Activated naive CD4-positive, alpha-beta T cell treated with anti-CD3 and anti-CD28 coated beads, Interleukin-2, amount 50 U/mL, for 24 hours (primary cell): ENCODE data around the gene OXTR.

Experiments used
- H3K27ac Mint-ChIP-seq: one replicate; pipeline ENCODE4 v1.8.0; 2021; ENCODE audit warnings: mild to moderate bottlenecking, mixed read lengths
- H3K27me3 Mint-ChIP-seq: one replicate; pipeline ENCODE4 v1.8.0; 2021; ENCODE audit warnings: mixed read lengths
- H3K36me3 Mint-ChIP-seq: one replicate; pipeline ENCODE4 v1.8.0; 2021; ENCODE audit warnings: mixed read lengths
- H3K4me1 Mint-ChIP-seq: one replicate; pipeline ENCODE4 v1.8.0; 2021; ENCODE audit warnings: mixed read lengths
- H3K4me3 Mint-ChIP-seq: one replicate; pipeline ENCODE4 v1.8.0; 2021; ENCODE audit warnings: mild to moderate bottlenecking, mixed read lengths
- H3K9me3 Mint-ChIP-seq: one replicate; pipeline ENCODE4 v1.8.0; 2021; ENCODE audit warnings: mixed read lengths

The OXTR gene

GRCh38 chr3:8769088-8769822, at the start of gene OXTR:
TSS of gene OXTR (minus strand) at chr3:8769613. CDS start at chr3:8768187, 1,426 bp downstream.
- no peak within 1 kb of the TSS for H3K27ac Mint-ChIP-seq
- peaks cover 25% of the 10 kb centered on the region for H3K27me3 Mint-ChIP-seq

GRCh38 chr3:8817486-8817885, 48.1 kb upstream of the OXTR start:
- Mint-ChIP-seq H3K4me1 (no peaks in the 10 kb centered on the region), H3K27me3 (no peaks in the 10 kb centered on the region), H3K4me3 (no peak overlapping the region), H3K27ac (no peak overlapping the region), H3K36me3 (peaks cover 5% of the 10 kb centered on the region), H3K9me3 (peaks cover 14% of the 10 kb centered on the region)

More at GRCh38 chr3:8769088-8769822, at the start of gene OXTR:
- Mint-ChIP-seq H3K36me3 (no peaks in the 10 kb centered on the region), H3K4me1 (peaks cover 13% of the 10 kb centered on the region), H3K9me3 (no peaks in the 10 kb centered on the region), H3K4me3 (peak within 1 kb of the TSS; percentile 27)

- H3K36me3 Mint-ChIP-seq: peaks cover 3% of the 10 kb centered on the region
- H3K4me3 Mint-ChIP-seq: no peak overlapping the region
- no peak overlapping the region for H3K27ac Mint-ChIP-seq
- peaks cover 8% of the 10 kb centered on the region for H3K9me3 Mint-ChIP-seq
- H3K4me1 Mint-ChIP-seq: no peaks in the 10 kb centered on the region
- no peaks in the 10 kb centered on the region for H3K27me3 Mint-ChIP-seq
Measured at GRCh38 chr3:8816106-8816505, 46.7 kb upstream of the OXTR start.

GRCh38 chr3:8813411-8813810, 44.0 kb upstream of the OXTR start:
- Mint-ChIP-seq H3K4me1 (no peaks in the 10 kb centered on the region), H3K9me3 (peaks cover 5% of the 10 kb centered on the region), H3K27me3 (no peaks in the 10 kb centered on the region), H3K27ac (no peak overlapping the region), H3K4me3 (no peak overlapping the region), H3K36me3 (peaks cover 2% of the 10 kb centered on the region)

GRCh38 chr3:8810561-8810960, 41.1 kb upstream of the OXTR start:
- no peak overlapping the region for H3K4me3 Mint-ChIP-seq
- no peaks in the 10 kb centered on the region for H3K27me3 Mint-ChIP-seq
- H3K36me3 Mint-ChIP-seq: no peaks in the 10 kb centered on the region
- H3K9me3 Mint-ChIP-seq: no peaks in the 10 kb centered on the region
- no peaks in the 10 kb centered on the region for H3K4me1 Mint-ChIP-seq
- no peak overlapping the region for H3K27ac Mint-ChIP-seq

GRCh38 chr3:8805774-8806173, 36.4 kb upstream of the OXTR start:
- H3K4me1 Mint-ChIP-seq: no peaks in the 10 kb centered on the region
- H3K9me3 Mint-ChIP-seq: peaks cover 10% of the 10 kb centered on the region
- H3K36me3 Mint-ChIP-seq: no peaks in the 10 kb centered on the region
- no peaks in the 10 kb centered on the region for H3K27me3 Mint-ChIP-seq
- H3K4me3 Mint-ChIP-seq: no peak overlapping the region
- no peak overlapping the region for H3K27ac Mint-ChIP-seq

GRCh38 chr3:8802256-8802655, 32.8 kb upstream of the OXTR start:
- no peak overlapping the region for H3K4me3 Mint-ChIP-seq
- H3K4me1 Mint-ChIP-seq: no peaks in the 10 kb centered on the region
- H3K9me3 Mint-ChIP-seq: peaks cover 14% of the 10 kb centered on the region
- no peaks in the 10 kb centered on the region for H3K36me3 Mint-ChIP-seq
- H3K27ac Mint-ChIP-seq: no peak overlapping the region
- H3K27me3 Mint-ChIP-seq: no peaks in the 10 kb centered on the region

- H3K9me3 Mint-ChIP-seq: peaks cover 14% of the 10 kb centered on the region
- no peak overlapping the region for H3K27ac Mint-ChIP-seq
- no peak overlapping the region for H3K4me3 Mint-ChIP-seq
Measured at GRCh38 chr3:8800016-8800415, 30.6 kb upstream of the OXTR start.

GRCh38 chr3:8794247-8794646, 24.8 kb upstream of the OXTR start:
- Mint-ChIP-seq H3K36me3 (peaks cover 3% of the 10 kb centered on the region), H3K9me3 (peaks cover 6% of the 10 kb centered on the region), H3K4me1 (no peaks in the 10 kb centered on the region), H3K27ac (no peak overlapping the region), H3K27me3 (peaks cover 2% of the 10 kb centered on the region), H3K4me3 (no peak overlapping the region)

More at GRCh38 chr3:8800016-8800415, 30.6 kb upstream of the OXTR start:
- no peaks in the 10 kb centered on the region for H3K4me1 Mint-ChIP-seq
- no peaks in the 10 kb centered on the region for H3K36me3 Mint-ChIP-seq
- H3K27me3 Mint-ChIP-seq: no peaks in the 10 kb centered on the region

GRCh38 chr3:8793242-8793641, 23.8 kb upstream of the OXTR start:
- peaks cover 6% of the 10 kb centered on the region for H3K9me3 Mint-ChIP-seq
- H3K27me3 Mint-ChIP-seq: peaks cover 2% of the 10 kb centered on the region
- no peak overlapping the region for H3K27ac Mint-ChIP-seq
- H3K4me1 Mint-ChIP-seq: no peaks in the 10 kb centered on the region
- H3K36me3 Mint-ChIP-seq: peaks cover 3% of the 10 kb centered on the region
- H3K4me3 Mint-ChIP-seq: no peak overlapping the region

GRCh38 chr3:8790529-8790928, 21.1 kb upstream of the OXTR start:
- Mint-ChIP-seq H3K4me1 (no peaks in the 10 kb centered on the region), H3K4me3 (no peak overlapping the region), H3K9me3 (peaks cover 6% of the 10 kb centered on the region), H3K27me3 (peaks cover 2% of the 10 kb centered on the region), H3K36me3 (peaks cover 3% of the 10 kb centered on the region), H3K27ac (no peak overlapping the region)

GRCh38 chr3:8784676-8785435, 15.4 kb upstream of the OXTR start:
- no peak overlapping the region for H3K27ac Mint-ChIP-seq
- H3K36me3 Mint-ChIP-seq: no peaks in the 10 kb centered on the region
- H3K9me3 Mint-ChIP-seq: peaks cover 6% of the 10 kb centered on the region
- H3K4me3 Mint-ChIP-seq: no peak overlapping the region
- H3K4me1 Mint-ChIP-seq: no peaks in the 10 kb centered on the region
- H3K27me3 Mint-ChIP-seq: peaks cover 2% of the 10 kb centered on the region

GRCh38 chr3:8780279-8780678, 10.9 kb upstream of the OXTR start:
- H3K27me3 Mint-ChIP-seq: peaks cover 8% of the 10 kb centered on the region
- H3K4me1 Mint-ChIP-seq: no peaks in the 10 kb centered on the region
- no peak overlapping the region for H3K27ac Mint-ChIP-seq
- no peaks in the 10 kb centered on the region for H3K9me3 Mint-ChIP-seq
- no peak overlapping the region for H3K4me3 Mint-ChIP-seq
- no peaks in the 10 kb centered on the region for H3K36me3 Mint-ChIP-seq

GRCh38 chr3:8778475-8778874, 9.1 kb upstream of the OXTR start:
- no peak overlapping the region for H3K4me3 Mint-ChIP-seq
- no peak overlapping the region for H3K27ac Mint-ChIP-seq
- H3K9me3 Mint-ChIP-seq: no peaks in the 10 kb centered on the region
- no peaks in the 10 kb centered on the region for H3K4me1 Mint-ChIP-seq
- H3K36me3 Mint-ChIP-seq: no peaks in the 10 kb centered on the region
- H3K27me3 Mint-ChIP-seq: peaks cover 8% of the 10 kb centered on the region

GRCh38 chr3:8777978-8778267, 8.5 kb upstream of the OXTR start:
- H3K9me3 Mint-ChIP-seq: no peaks in the 10 kb centered on the region

GRCh38 chr3:8777201-8777977, 8.0 kb upstream of the OXTR start:
- H3K4me3 Mint-ChIP-seq: no peak overlapping the region
- no peaks in the 10 kb centered on the region for H3K36me3 Mint-ChIP-seq
- no peaks in the 10 kb centered on the region for H3K4me1 Mint-ChIP-seq
- no peak overlapping the region for H3K27ac Mint-ChIP-seq
- H3K27me3 Mint-ChIP-seq: peaks cover 8% of the 10 kb centered on the region
- no peaks in the 10 kb centered on the region for H3K9me3 Mint-ChIP-seq

More at GRCh38 chr3:8777978-8778267, 8.5 kb upstream of the OXTR start:
- Mint-ChIP-seq H3K4me1 (no peaks in the 10 kb centered on the region), H3K27me3 (peaks cover 8% of the 10 kb centered on the region), H3K36me3 (no peaks in the 10 kb centered on the region), H3K27ac (no peak overlapping the region), H3K4me3 (no peak overlapping the region)
